KMS-11 (cell line): ENCODE data around the gene POLR2L.

ENCODE experiments used
- H2AFZ ChIP-seq: fragments of 200-600 bp; sonication (generic); 2 replicates; pipeline ENCODE4 v1.6.1; 2016; ENCODE audit warnings: antibody characterized with exemption, mixed run types, low read depth
- H3K27ac ChIP-seq: fragments of 200-600 bp; sonication (generic); 2 replicates; pipeline ENCODE4 v1.6.1; 2016; ENCODE audit warnings: mild to moderate bottlenecking, mixed run types
- H3K27me3 ChIP-seq: fragments of 200-600 bp; sonication (generic); 2 replicates; pipeline ENCODE4 v1.6.1; 2017; ENCODE audit warnings: mild to moderate bottlenecking, low read depth, mixed run types, moderate library complexity; ENCODE audit not compliant: insufficient read depth
- H3K36me3 ChIP-seq: fragments of 200-600 bp; sonication (generic); 2 replicates; pipeline ENCODE4 v1.6.1; 2017; ENCODE audit warnings: mild to moderate bottlenecking, mixed run types; ENCODE audit not compliant: insufficient read depth
- H3K4me1 ChIP-seq: fragments of 200-600 bp; sonication (generic); 2 replicates; pipeline ENCODE4 v1.6.1; 2016; ENCODE audit warnings: mild to moderate bottlenecking, low read depth, mixed run types; ENCODE audit not compliant: poor library complexity, severe bottlenecking
- H3K4me2 ChIP-seq: fragments of 200-600 bp; sonication (generic); 2 replicates; pipeline ENCODE4 v1.7.0; 2016; ENCODE audit warnings: mild to moderate bottlenecking, mixed run types
- H3K4me3 ChIP-seq: fragments of 200-600 bp; sonication (generic); IDR thresholded peaks from 2 replicates; pipeline ENCODE4 v1.6.1; 2017; ENCODE audit warnings: low read depth, low read length, mixed read lengths; ENCODE audit not compliant: insufficient read depth
- H3K79me2 ChIP-seq: fragments of 200-600 bp; sonication (generic); 2 replicates; pipeline ENCODE4 v1.6.1; 2016; ENCODE audit warnings: low read depth, mixed run types; ENCODE audit not compliant: insufficient read depth
- H3K9ac ChIP-seq: fragments of 200-600 bp; sonication (generic); 2 replicates; pipeline ENCODE4 v1.6.1; 2016; ENCODE audit warnings: mild to moderate bottlenecking, mixed run types
- H4K20me1 ChIP-seq: fragments of 200-600 bp; sonication (generic); 2 replicates; pipeline ENCODE4 v1.6.1; 2016; ENCODE audit warnings: mild to moderate bottlenecking, mixed run types; ENCODE audit not compliant: insufficient read depth
- TF ChIP-seq, protein P1 (sequence below): fragments of 200-600 bp; sonication (generic); conservative IDR thresholded peaks from 2 replicates; pipeline ENCODE4 v1.6.1; 2017; ENCODE audit warnings: low read depth, mild to moderate bottlenecking, antibody characterized with exemption, low read length, moderate library complexity, mixed read lengths

POLR2L gene

DNA sequence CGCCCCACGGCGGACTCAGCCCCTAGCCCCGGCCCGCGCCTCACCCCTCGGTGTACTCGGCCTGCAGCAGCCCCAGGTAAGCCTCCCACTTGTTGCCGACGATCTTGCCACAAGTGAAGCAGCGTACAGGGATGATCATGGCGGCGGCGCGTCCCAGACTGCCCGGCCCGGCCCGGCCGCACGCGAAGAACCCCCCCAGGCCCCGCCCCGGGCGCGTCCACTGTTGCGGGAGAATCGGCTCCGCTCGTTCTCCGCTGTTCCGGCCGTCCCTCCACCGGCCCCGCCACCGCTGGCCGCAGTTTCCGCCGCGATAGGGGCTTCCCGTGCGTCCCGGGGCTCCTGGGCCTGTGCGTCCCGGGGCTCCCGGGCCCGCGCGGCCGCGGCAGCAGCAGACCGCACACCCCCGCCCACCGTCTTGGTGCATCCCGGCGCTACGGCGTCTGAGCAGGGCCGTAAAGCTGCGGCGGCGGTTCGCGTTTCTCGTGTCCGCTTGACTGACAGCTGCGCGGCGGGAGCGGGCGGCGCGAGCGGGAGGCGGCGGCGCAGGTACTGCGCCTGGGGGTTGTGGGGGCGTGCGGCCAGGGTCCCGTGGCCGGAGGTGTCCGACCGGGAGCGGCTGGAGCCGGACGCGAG, at the start of gene POLR2L, which contains the start of gene TSPAN4:
TSS of gene POLR2L (minus strand) at position 160 of the 633 bp plus-strand sequence. CDS start at position 139, 21 bp downstream.
TSS of gene TSPAN4 (plus strand) at position 483 of the 633 bp plus-strand sequence. CDS start 7,453 bp downstream, outside the sequence.
- H3K79me2 ChIP-seq: peaks cover 17% of the 10 kb centered on the region
- H3K4me1 ChIP-seq: peaks cover 25% of the 10 kb centered on the region
- H3K27ac ChIP-seq: peak within 1 kb of the TSS; percentile 82
- H4K20me1 ChIP-seq: 0 out of 2 replicates have a peak, but pooled peaks cover 6% of the 10 kb centered on the region
- peak within 1 kb of the TSS; percentile 93 for H3K4me2 ChIP-seq
- H3K4me3 ChIP-seq: no peak within 1 kb of the TSS
- H3K36me3 ChIP-seq: no peaks in the 10 kb centered on the region
- peak within 1 kb of the TSS; percentile 94 for H3K9ac ChIP-seq
- peak within 1 kb of the TSS; percentile 71 for H2AFZ ChIP-seq
- TF ChIP-seq, protein P1, sequence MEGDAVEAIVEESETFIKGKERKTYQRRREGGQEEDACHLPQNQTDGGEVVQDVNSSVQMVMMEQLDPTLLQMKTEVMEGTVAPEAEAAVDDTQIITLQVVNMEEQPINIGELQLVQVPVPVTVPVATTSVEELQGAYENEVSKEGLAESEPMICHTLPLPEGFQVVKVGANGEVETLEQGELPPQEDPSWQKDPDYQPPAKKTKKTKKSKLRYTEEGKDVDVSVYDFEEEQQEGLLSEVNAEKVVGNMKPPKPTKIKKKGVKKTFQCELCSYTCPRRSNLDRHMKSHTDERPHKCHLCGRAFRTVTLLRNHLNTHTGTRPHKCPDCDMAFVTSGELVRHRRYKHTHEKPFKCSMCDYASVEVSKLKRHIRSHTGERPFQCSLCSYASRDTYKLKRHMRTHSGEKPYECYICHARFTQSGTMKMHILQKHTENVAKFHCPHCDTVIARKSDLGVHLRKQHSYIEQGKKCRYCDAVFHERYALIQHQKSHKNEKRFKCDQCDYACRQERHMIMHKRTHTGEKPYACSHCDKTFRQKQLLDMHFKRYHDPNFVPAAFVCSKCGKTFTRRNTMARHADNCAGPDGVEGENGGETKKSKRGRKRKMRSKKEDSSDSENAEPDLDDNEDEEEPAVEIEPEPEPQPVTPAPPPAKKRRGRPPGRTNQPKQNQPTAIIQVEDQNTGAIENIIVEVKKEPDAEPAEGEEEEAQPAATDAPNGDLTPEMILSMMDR: no peak
- peaks cover 6% of the 10 kb centered on the region; the same call in 1 of the 2 replicates for H3K27me3 ChIP-seq

DNA sequence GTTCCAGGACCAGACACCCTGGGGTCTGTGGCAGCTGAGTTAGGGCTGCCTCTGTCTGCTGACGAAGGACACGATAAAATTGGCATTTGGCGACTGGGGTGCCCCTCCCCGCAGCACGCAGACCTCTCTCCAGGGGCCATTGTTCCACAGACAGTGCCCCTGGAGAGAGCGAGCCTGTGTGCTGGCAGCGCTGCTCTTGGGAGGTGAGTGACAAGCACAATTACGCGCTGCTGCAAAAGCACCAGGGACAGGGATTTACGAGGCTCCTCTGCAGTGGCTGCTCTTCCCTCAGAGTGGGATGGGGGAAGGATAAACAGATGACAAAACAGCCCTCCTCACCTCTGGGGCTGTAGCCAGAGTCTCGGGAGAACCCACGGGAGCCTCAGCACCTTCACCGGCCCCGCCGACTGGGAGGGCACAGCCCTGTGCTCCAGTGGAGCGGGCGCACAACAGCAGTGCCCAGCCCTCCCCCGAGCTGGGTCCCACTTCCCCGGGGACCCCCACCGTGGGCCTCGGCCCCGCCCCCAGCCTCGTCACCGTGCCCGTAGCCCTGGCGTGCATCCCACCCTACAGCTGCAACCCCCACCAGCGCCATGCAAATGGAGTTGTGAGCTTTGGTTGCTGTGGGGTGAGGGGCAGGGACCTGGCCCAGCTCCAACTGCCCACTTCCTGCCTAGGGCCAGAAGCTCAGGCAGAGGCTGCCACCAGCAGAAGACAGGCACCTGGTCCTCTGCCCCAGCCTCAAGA, 48.6 kb upstream of the POLR2L start:
- Histone ChIP-seq H2AFZ (no peak overlapping the region), H3K36me3 (no peaks in the 10 kb centered on the region), H3K9ac (no peak overlapping the region), H4K20me1 (no peaks in the 10 kb centered on the region), H3K27me3 (no peaks in the 10 kb centered on the region), H3K4me3 (no peak overlapping the region), H3K4me1 (no peaks in the 10 kb centered on the region), H3K27ac (no peak overlapping the region), H3K79me2 (no peaks in the 10 kb centered on the region), H3K4me2 (no peak overlapping the region)
- TF ChIP-seq, protein P1: no peak

- no peaks in the 10 kb centered on the region for H3K36me3 ChIP-seq
- no peak overlapping the region for H3K9ac ChIP-seq
- H3K27ac ChIP-seq: no peak overlapping the region
- no peaks in the 10 kb centered on the region for H3K4me1 ChIP-seq
- H2AFZ ChIP-seq: no peak overlapping the region
- TF ChIP-seq, protein P1: no peak
- H3K27me3 ChIP-seq: no peaks in the 10 kb centered on the region
- no peak overlapping the region for H3K4me2 ChIP-seq
- H3K4me3 ChIP-seq: no peak overlapping the region
- no peaks in the 10 kb centered on the region for H3K79me2 ChIP-seq
- H4K20me1 ChIP-seq: no peaks in the 10 kb centered on the region
Measured at GRCh38 chr11:889687-890475, 47.6 kb upstream of the POLR2L start.

DNA sequence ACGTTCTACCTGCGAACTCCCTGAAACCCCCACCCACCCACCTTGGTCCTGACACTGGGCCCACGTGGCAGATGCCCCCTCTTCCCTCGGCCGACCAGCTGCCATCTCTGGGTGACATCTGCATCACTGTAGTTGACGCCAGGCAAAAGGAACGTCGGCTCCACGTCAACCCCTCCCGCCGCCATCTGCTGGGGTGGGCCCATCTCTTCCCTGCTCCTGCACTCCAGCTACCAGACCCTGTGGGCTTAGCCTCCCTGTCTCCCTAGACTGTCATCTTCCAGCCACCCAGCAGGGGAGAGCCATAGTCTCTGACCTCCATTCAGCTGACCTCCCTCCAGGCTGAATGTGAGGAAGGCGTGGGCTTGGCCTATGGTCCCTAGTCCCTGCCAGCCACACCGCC, 46.9 kb upstream of the POLR2L start:
- no peak overlapping the region for H3K9ac ChIP-seq
- H3K4me1 ChIP-seq: no peaks in the 10 kb centered on the region
- H3K27ac ChIP-seq: no peak overlapping the region
- H2AFZ ChIP-seq: no peak overlapping the region
- TF ChIP-seq, protein P1: no peak
- H3K79me2 ChIP-seq: no peaks in the 10 kb centered on the region
- H3K27me3 ChIP-seq: no peaks in the 10 kb centered on the region
- H4K20me1 ChIP-seq: no peaks in the 10 kb centered on the region
- no peaks in the 10 kb centered on the region for H3K36me3 ChIP-seq
- no peak overlapping the region for H3K4me3 ChIP-seq
- H3K4me2 ChIP-seq: no peak overlapping the region
